ENCODE results near the gene PROSER3. TPM values are rescaled to one million over a fixed set of nuclear protein-coding genes. Genes with fewer than 3 reads are reported as not detected.

The PROSER3 gene
- total and polyA plus RNA-seq, 2 experiments from 2014 or later: 2.7 to 12.6 TPM

- H3K4me2 ChIP-seq (ENCODE audit: unreplicated experiment): no peak overlapping the region
- DNase-seq: no peak
- H3K27ac ChIP-seq: no peak overlapping the region
- no peak overlapping the region for H2AFZ ChIP-seq
- H3K4me1 ChIP-seq (ENCODE audit: insufficient read depth): no peaks in the 10 kb centered on the region
- in situ Hi-C loops (cut with MboI): no loop called here
- H4K20me1 ChIP-seq (ENCODE audit: insufficient read depth): no peaks in the 10 kb centered on the region
- no peak overlapping the region for H3K4me3 ChIP-seq
- H3K9me2 ChIP-seq (ENCODE audit: insufficient read depth): no peaks in the 10 kb centered on the region
- no peak overlapping the region for H3K9ac ChIP-seq
- no peaks in the 10 kb centered on the region for H3K27me3 ChIP-seq (replicated peaks; ENCODE audit: insufficient read depth)
- no peak for TF ChIP-seq EZH2phosphoT487 (IDR thresholded peaks at IDR 0.05; ENCODE audit: insufficient read depth, low read depth)
- no peak for TF ChIP-seq EZH2 (IDR thresholded peaks at IDR 0.05; ENCODE audit: insufficient read depth, poor library complexity, severe bottlenecking)
- WGBS, 2 experiments (ENCODE audit: low coverage in 1 of 2, low lambda C conversion rate in 2 of 2, missing lambda C conversion rate in 2 of 2): 84 to 91% methylated on average over 14 to 28 of the region's 28 CpGs
- H3K36me3 ChIP-seq (ENCODE audit: low read depth): no peaks in the 10 kb centered on the region
- no peaks in the 10 kb centered on the region for H3K9me3 ChIP-seq (ENCODE audit: low read depth)
- H3F3A ChIP-seq (ENCODE audit: insufficient read depth): no peaks in the 10 kb centered on the region
- no peaks in the 10 kb centered on the region for H3K79me2 ChIP-seq (ENCODE audit: insufficient read depth)
Observed at GRCh38 chr19:35783469-35784434, 25.8 kb downstream of the PROSER3 start.

DNA sequence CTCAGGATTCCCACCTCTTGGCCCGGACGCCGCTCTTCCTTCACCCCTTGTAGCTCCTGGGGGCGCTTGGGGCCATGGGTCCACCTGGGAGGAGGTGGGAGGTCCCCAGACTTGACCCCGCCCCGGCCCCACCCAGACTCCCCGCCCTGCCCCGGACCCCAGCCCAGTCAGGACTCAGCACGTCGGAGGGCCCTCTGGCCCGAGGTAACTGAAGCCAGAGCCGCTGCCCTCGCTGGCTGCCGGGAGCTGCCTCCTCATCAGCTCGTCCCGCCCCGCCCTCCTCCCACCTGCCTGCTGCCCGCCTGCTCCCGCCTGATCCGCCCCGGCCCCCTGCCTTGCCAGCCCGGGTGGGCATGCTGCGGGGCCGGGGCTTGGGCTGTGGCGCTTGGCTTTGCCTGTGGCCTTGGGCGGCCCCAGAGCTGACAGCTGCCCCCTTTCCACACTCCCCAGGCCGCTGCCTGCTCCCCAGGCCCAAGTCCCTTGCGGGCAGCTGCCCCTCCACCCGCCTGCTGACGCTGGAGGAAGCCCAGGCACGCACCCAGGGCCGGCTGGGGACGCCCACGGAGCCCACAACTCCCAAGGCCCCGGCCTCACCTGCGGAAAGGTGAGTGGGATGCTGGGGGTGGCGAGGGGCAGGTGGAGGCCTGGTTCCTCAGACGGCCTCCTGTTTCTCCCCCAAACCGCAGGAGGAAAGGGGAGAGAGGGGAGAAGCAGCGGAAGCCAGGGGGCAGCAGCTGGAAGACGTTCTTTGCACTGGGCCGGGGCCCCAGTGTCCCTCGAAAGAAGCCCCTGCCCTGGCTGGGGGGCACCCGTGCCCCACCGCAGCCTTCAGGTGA, 26.7 kb downstream of the PROSER3 start:
- Histone ChIP-seq H3K4me2 (ENCODE audit: unreplicated experiment) (no peak overlapping the region), H3K36me3 (ENCODE audit: low read depth) (no peaks in the 10 kb centered on the region), H4K20me1 (ENCODE audit: insufficient read depth) (no peaks in the 10 kb centered on the region), H3K9me3 (ENCODE audit: low read depth) (no peaks in the 10 kb centered on the region), H3K79me2 (ENCODE audit: insufficient read depth) (no peaks in the 10 kb centered on the region), H3K4me3 (no peak overlapping the region), H3F3A (ENCODE audit: insufficient read depth) (no peaks in the 10 kb centered on the region), H3K9ac (no peak overlapping the region), H2AFZ (no peak overlapping the region), H3K27ac (no peak overlapping the region), H3K27me3 (replicated peaks; ENCODE audit: insufficient read depth) (no peaks in the 10 kb centered on the region), H3K9me2 (ENCODE audit: insufficient read depth) (no peaks in the 10 kb centered on the region), H3K4me1 (ENCODE audit: insufficient read depth) (no peaks in the 10 kb centered on the region)
- 77 to 84% methylated on average over 19 to 44 of the region's 45 CpGs for WGBS, 2 experiments (ENCODE audit: low coverage in 1 of 2, low lambda C conversion rate in 2 of 2, missing lambda C conversion rate in 2 of 2)
- TF ChIP-seq EZH2 (IDR thresholded peaks at IDR 0.05; ENCODE audit: insufficient read depth, poor library complexity, severe bottlenecking) (no peak), EZH2phosphoT487 (IDR thresholded peaks at IDR 0.05; ENCODE audit: insufficient read depth, low read depth) (no peak)
- in situ Hi-C loops (cut with MboI): no loop called here
- DNase-seq: no peak

- Histone ChIP-seq H3K9me2 (ENCODE audit: insufficient read depth) (no peaks in the 10 kb centered on the region), H3K36me3 (ENCODE audit: low read depth) (no peaks in the 10 kb centered on the region), H3K27ac (no peak overlapping the region), H3K9me3 (ENCODE audit: low read depth) (no peaks in the 10 kb centered on the region), H3F3A (ENCODE audit: insufficient read depth) (no peaks in the 10 kb centered on the region), H3K4me3 (no peak overlapping the region), H3K9ac (no peak overlapping the region), H4K20me1 (ENCODE audit: insufficient read depth) (no peaks in the 10 kb centered on the region), H3K4me2 (ENCODE audit: unreplicated experiment) (no peak overlapping the region), H3K27me3 (replicated peaks; ENCODE audit: insufficient read depth) (no peaks in the 10 kb centered on the region), H3K79me2 (ENCODE audit: insufficient read depth) (no peaks in the 10 kb centered on the region), H3K4me1 (ENCODE audit: insufficient read depth) (no peaks in the 10 kb centered on the region), H2AFZ (no peak overlapping the region)
- 88 to 90% methylated on average over 10 of the region's 10 CpGs for WGBS, 2 experiments (ENCODE audit: low coverage in 1 of 2, low lambda C conversion rate in 2 of 2, missing lambda C conversion rate in 2 of 2)
- in situ Hi-C loops (cut with MboI): no loop called here
- TF ChIP-seq EZH2 (IDR thresholded peaks at IDR 0.05; ENCODE audit: insufficient read depth, poor library complexity, severe bottlenecking) (no peak), EZH2phosphoT487 (IDR thresholded peaks at IDR 0.05; ENCODE audit: insufficient read depth, low read depth) (no peak)
- no peak for DNase-seq
Observed at GRCh38 chr19:35785339-35785627, 27.3 kb downstream of the PROSER3 start.

DNA sequence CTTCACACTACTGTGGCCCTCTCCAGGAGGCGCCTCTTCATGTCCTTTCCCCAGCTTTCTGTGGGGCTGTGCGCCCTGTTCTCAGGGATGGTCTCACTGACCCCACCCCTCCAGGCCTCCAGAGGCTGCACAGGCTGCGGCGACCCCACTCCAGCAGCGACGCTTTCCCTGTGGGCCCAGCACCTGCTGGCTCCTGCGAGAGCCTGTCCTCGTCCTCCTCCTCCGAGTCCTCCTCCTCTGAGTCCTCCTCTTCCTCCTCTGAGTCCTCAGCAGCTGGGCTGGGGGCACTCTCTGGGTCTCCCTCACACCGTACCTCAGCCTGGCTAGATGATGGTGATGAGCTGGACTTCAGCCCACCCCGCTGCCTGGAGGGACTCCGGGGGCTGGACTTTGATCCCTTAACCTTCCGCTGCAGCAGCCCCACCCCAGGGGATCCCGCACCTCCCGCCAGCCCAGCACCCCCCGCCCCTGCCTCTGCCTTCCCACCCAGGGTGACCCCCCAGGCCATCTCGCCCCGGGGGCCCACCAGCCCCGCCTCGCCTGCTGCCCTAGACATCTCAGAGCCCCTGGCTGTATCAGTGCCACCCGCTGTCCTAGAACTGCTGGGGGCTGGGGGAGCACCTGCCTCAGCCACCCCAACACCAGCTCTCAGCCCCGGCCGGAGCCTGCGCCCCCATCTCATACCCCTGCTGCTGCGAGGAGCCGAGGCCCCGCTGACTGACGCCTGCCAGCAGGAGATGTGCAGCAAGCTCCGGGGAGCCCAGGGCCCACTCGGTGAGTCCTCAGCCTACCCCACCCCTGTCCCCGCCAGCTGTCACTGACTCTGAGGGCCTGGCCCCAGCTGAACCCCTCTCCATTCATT, 28.6 kb downstream of the PROSER3 start:
- 91 to 94% methylated on average over 19 to 30 of the region's 31 CpGs for WGBS, 2 experiments (ENCODE audit: low coverage in 1 of 2, low lambda C conversion rate in 2 of 2, missing lambda C conversion rate in 2 of 2)
- Histone ChIP-seq H2AFZ (no peak overlapping the region), H3K27ac (no peak overlapping the region), H3F3A (ENCODE audit: insufficient read depth) (no peaks in the 10 kb centered on the region), H3K27me3 (replicated peaks; ENCODE audit: insufficient read depth) (no peaks in the 10 kb centered on the region), H3K4me3 (no peak overlapping the region), H3K9me3 (ENCODE audit: low read depth) (no peaks in the 10 kb centered on the region), H3K4me2 (ENCODE audit: unreplicated experiment) (no peak overlapping the region), H3K79me2 (ENCODE audit: insufficient read depth) (no peaks in the 10 kb centered on the region), H3K9me2 (ENCODE audit: insufficient read depth) (no peaks in the 10 kb centered on the region), H3K36me3 (ENCODE audit: low read depth) (no peaks in the 10 kb centered on the region), H3K9ac (no peak overlapping the region), H3K4me1 (ENCODE audit: insufficient read depth) (no peaks in the 10 kb centered on the region), H4K20me1 (ENCODE audit: insufficient read depth) (no peaks in the 10 kb centered on the region)
- DNase-seq: no peak
- in situ Hi-C loops (cut with MboI): no loop called here
- TF ChIP-seq EZH2phosphoT487 (IDR thresholded peaks at IDR 0.05; ENCODE audit: insufficient read depth, low read depth): no peak
- no peak for TF ChIP-seq EZH2 (IDR thresholded peaks at IDR 0.05; ENCODE audit: insufficient read depth, poor library complexity, severe bottlenecking)
